Natural killer cell (primary cell): ENCODE measurements around the gene FFAR3. TPM values are rescaled to one million over a fixed set of nuclear protein-coding genes. Genes with fewer than 3 reads are reported as not detected.
A peak's percentile ranks its signal among the peaks of the same experiment; 100 is the strongest.

ENCODE experiments used
- ATAC-seq, 3 donors: fragments of 150-1000 bp in 2 of 3; fragments of 200-7000 bp in 1 of 3; cut with Tn5 transposase; 1 replicate in 1 of 3; 2 replicates in 2 of 3; pipeline ENCODE4 v1.10.0; 2021; ENCODE audit warnings: mild to moderate bottlenecking in 2 of 3, moderate library complexity in 2 of 3
- DNase-seq, 2 donors: peaks; one replicate each; pipeline versions ENCODE4 v3.0.0 to v3.0.0-alpha.2; 2013 to 2021; ENCODE audit warnings: mixed read lengths in 1 of 2
- H3K27ac ChIP-seq: one replicate; pipeline ENCODE4 v1.5.1; 2013; ENCODE audit warnings: mild to moderate bottlenecking, low read length
- H3K27me3 ChIP-seq: one replicate; pipeline ENCODE4 v1.6.1; 2013; ENCODE audit warnings: low read length; ENCODE audit not compliant: control insufficient read depth, insufficient read depth
- H3K36me3 ChIP-seq: one replicate; pipeline ENCODE4 v1.6.1; 2013; ENCODE audit warnings: low read length; ENCODE audit not compliant: control insufficient read depth, insufficient read depth
- H3K4me1 ChIP-seq: one replicate; pipeline ENCODE4 v1.6.1; 2013; ENCODE audit warnings: low read length; ENCODE audit not compliant: control insufficient read depth, insufficient read depth
- H3K4me3 ChIP-seq: one replicate; pipeline ENCODE4 v1.5.1; 2013; ENCODE audit warnings: low read length
- H3K9me3 ChIP-seq: one replicate; pipeline ENCODE4 v1.6.1; 2013; ENCODE audit warnings: low read length; ENCODE audit not compliant: control insufficient read depth, insufficient read depth
- H3K27ac Mint-ChIP-seq, 2 donors: one replicate each; pipeline ENCODE4 v1.8.0; 2022; ENCODE audit warnings: mild to moderate bottlenecking in 2 of 2, mixed read lengths in 2 of 2, moderate library complexity in 1 of 2
- H3K27me3 Mint-ChIP-seq, 2 donors: one replicate each; pipeline ENCODE4 v1.8.0; 2022; ENCODE audit warnings: low read depth in 2 of 2, mixed read lengths in 2 of 2
- H3K36me3 Mint-ChIP-seq: one replicate; pipeline ENCODE4 v1.8.0; 2022; ENCODE audit warnings: mixed read lengths
- H3K4me1 Mint-ChIP-seq, 2 donors: one replicate each; pipeline ENCODE4 v1.8.0; 2022; ENCODE audit warnings: mixed read lengths in 2 of 2
- H3K4me3 Mint-ChIP-seq: one replicate; pipeline ENCODE4 v1.8.0; 2022; ENCODE audit warnings: mild to moderate bottlenecking, moderate library complexity, mixed read lengths
- H3K9me3 Mint-ChIP-seq, 2 donors: one replicate each; pipeline ENCODE4 v1.8.0; 2022; ENCODE audit warnings: mixed read lengths in 2 of 2
- WGBS: methylation state at CpG from one replicate; pipeline ENCODE4 v1.1.7; 2013; ENCODE audit warnings: missing lambda C conversion rate; ENCODE audit not compliant: insufficient coverage; 5-methylcytosine and 5-hydroxymethylcytosine counted together
- intact Hi-C: fragments of 100-400 bp; cut with micrococcal nuclease; formaldehyde crosslinking; loops from one replicate; pipeline ENCODE4 v1.14.2; 2022
- total RNA-seq, 4 donors: library from RNA; stranded (reverse); fragments of 120-200 nt in 1 of 4; gene quantifications; one replicate each; pipeline versions ENCODE4 v1.2.3 to v1.2.4, GENCODE V29; 2013 to 2022
- TF ChIP-seq, protein P1 (sequence below): fragments of 200-600 bp; IDR thresholded peaks from one replicate; pipeline ENCODE4 v1.8.0; 2022; ENCODE audit warnings: antibody characterized with exemption

The FFAR3 gene
- total RNA-seq, 3 donors from 2014 or later (not counting 1 experiment from before 2014, with no cell fraction given) = 0.92 to 2.7 TPM; not detected in 1

DNA sequence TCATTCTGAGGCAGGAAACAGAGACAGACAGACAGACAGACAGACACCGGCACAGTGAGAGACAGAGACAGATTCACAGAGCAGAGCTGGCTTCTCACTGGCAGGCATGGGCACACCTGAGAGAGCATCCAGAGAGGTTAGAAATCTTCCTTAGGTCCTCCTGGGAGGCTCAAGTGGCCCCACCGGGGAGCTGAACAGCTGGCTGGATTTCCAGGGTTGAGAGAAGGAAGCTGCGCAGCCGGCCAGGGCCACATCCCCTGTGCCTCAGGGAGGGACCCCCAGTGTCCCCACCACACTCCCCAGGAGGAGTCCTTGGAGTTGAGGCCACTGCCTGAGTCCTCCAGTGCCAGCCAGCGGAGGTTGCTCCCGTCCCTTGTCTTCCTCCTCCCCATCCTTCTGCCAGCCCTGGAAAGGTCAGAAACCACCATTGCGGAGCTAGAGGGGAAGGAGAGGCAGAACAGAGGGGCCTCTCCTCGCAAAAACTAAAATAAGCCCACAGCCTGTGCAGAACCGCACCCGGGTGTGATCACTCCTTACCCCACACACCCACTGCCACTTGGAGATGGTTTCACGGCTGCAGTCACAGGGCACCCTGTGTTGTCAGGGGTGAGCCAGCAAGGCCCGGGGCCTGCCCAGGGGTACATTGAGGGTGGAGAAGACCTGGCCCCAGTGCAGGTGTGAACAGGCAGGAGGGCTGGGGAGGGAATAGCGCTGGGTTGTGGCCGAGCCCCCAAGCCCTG, 4.2 kb downstream of the FFAR3 start:
- peak in 1 of 3 donors; percentile 57 for ATAC-seq
- Mint-ChIP-seq H3K27ac (no peak overlapping the region), H3K36me3 (no peaks in the 10 kb centered on the region), H3K9me3 (no peaks in the 10 kb centered on the region), H3K27me3 (peaks cover 17 to 22% of the 10 kb centered on the region in 2 donors), H3K4me1 (peaks cover 7 to 12% of the 10 kb centered on the region in 2 donors), H3K4me3 (no peak overlapping the region)
- Histone ChIP-seq H3K4me3 (no peak overlapping the region), H3K9me3 (no peaks in the 10 kb centered on the region), H3K27ac (no peak overlapping the region), H3K36me3 (no peaks in the 10 kb centered on the region), H3K27me3 (peaks cover 3% of the 10 kb centered on the region), H3K4me1 (peaks cover 3% of the 10 kb centered on the region)
- TF ChIP-seq, protein P1, sequence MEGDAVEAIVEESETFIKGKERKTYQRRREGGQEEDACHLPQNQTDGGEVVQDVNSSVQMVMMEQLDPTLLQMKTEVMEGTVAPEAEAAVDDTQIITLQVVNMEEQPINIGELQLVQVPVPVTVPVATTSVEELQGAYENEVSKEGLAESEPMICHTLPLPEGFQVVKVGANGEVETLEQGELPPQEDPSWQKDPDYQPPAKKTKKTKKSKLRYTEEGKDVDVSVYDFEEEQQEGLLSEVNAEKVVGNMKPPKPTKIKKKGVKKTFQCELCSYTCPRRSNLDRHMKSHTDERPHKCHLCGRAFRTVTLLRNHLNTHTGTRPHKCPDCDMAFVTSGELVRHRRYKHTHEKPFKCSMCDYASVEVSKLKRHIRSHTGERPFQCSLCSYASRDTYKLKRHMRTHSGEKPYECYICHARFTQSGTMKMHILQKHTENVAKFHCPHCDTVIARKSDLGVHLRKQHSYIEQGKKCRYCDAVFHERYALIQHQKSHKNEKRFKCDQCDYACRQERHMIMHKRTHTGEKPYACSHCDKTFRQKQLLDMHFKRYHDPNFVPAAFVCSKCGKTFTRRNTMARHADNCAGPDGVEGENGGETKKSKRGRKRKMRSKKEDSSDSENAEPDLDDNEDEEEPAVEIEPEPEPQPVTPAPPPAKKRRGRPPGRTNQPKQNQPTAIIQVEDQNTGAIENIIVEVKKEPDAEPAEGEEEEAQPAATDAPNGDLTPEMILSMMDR = no peak
- intact Hi-C loops = no loop called here
- DNase-seq = no peak
- 71% methylated on average over 13 of the region's 14 CpGs for WGBS

DNA sequence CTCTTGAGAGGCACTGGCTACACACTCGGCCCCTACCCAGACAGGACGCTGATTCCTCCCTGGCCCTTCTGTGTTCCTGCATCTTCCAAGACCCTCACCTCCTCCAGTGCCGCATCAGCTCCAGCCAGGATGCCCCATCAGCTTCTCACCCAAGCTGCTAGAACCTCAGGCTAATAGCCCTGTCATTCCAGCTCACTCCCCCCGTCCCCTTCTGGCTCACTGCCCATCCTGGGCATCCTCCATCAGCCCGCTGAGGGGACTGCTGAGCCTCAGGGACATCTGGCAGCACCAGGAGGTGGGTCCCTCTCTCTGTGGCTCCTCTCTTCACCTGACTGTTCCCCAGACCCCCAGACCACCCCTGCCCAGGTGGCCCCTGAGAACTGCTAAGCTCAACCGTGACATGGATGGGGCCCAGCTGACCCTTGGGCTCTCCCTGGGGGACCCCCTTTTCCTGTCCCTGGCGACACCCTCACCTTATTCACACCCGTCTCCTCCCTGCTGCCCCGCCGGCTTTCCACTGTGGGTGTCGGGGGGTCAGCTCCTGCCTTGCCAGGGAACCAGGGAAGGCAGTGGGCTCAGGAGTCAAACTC, 4.8 kb downstream of the FFAR3 start:
- TF ChIP-seq, protein P1 = no peak

DNA sequence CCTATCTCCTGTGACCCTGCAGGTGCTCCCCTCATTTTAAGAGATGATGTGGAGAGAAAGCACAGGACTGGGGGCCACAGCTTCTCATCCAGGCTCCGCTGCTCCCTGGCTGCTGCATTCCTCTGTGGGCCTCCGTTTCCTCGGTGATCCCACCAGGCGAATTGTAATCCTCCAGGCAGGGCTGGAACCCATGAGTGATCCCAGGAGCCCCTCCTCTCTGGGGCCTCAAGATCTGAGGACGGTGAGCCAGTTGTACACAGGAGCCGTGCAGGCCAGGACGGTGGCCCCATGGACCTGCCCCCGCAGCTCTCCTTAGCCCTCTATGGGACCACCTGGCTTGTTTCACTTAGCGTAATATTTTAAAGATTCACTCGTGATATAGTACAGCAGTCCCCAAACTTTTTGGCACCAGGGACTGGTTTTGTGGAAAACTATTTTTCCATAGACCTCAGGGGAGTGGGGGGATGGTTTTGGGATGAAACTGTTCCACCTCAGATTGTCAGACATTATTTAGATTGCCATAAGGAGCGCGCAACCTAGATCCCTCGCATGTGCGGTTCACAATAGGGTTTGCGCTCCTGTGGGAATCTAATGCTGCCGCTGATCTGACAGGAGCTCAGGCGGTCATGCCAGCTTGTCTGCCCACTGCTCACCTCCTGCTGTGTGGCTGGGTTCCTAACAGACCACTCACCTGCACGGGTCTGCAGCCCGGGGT, 5.6 kb downstream of the FFAR3 start:
- no peaks in the 10 kb centered on the region for H3K36me3 Mint-ChIP-seq
- Histone ChIP-seq H3K4me3 (no peak overlapping the region), H3K9me3 (no peaks in the 10 kb centered on the region), H3K4me1 (no peaks in the 10 kb centered on the region), H3K27ac (no peak overlapping the region), H3K27me3 (peaks cover 3% of the 10 kb centered on the region), H3K36me3 (no peaks in the 10 kb centered on the region)
- no peak for ATAC-seq
- no peak overlapping the region for H3K27ac Mint-ChIP-seq
- peaks cover 12 to 19% of the 10 kb centered on the region in 2 donors for H3K27me3 Mint-ChIP-seq
- H3K4me1 Mint-ChIP-seq = peaks cover 0 to 12% of the 10 kb centered on the region in 2 donors
- TF ChIP-seq, protein P1 = no peak
- intact Hi-C loops = no loop called here
- no peak for DNase-seq
- no peaks in the 10 kb centered on the region for H3K9me3 Mint-ChIP-seq
- no peak overlapping the region for H3K4me3 Mint-ChIP-seq
- WGBS = 92% methylated on average over 19 of the region's 19 CpGs

More for the DNA sequence above, 4.8 kb downstream of the FFAR3 start:
- Mint-ChIP-seq H3K36me3 (no peaks in the 10 kb centered on the region), H3K4me3 (no peak overlapping the region), H3K4me1 (peaks cover 3 to 12% of the 10 kb centered on the region in 2 donors), H3K27ac (no peak overlapping the region), H3K9me3 (no peaks in the 10 kb centered on the region), H3K27me3 (peaks cover 15 to 17% of the 10 kb centered on the region in 2 donors)
- WGBS = 87% methylated on average over 11 of the region's 11 CpGs
- H3K36me3 ChIP-seq = no peaks in the 10 kb centered on the region
- no peak overlapping the region for H3K27ac ChIP-seq
- H3K9me3 ChIP-seq = no peaks in the 10 kb centered on the region
- H3K27me3 ChIP-seq = peaks cover 3% of the 10 kb centered on the region
- DNase-seq (no peak), ATAC-seq (no peak)
- no peaks in the 10 kb centered on the region for H3K4me1 ChIP-seq
- intact Hi-C loops = no loop called here
- H3K4me3 ChIP-seq = no peak overlapping the region
